GM23338 (cell line): Measurements from ENCODE around the gene CENPP. TPM values are rescaled to one million over a fixed set of nuclear protein-coding genes. Genes with fewer than 3 reads are reported as not detected.

Source experiments
- ATAC-seq: fragments of 200-7000 bp; cut with Tn5 transposase; 3 replicates; pipeline ENCODE4 v1.9.1; 2020
- DNase-seq: peaks from one replicate; pipeline ENCODE4 v3.0.0-alpha.2; 2015; ENCODE audit warnings: low spot score
- H2AFZ ChIP-seq: fragments of 200-600 bp; sonication (generic); 2 replicates; pipeline ENCODE4 v1.8.0; 2016; ENCODE audit warnings: antibody characterized with exemption, mild to moderate bottlenecking, moderate library complexity
- H3F3A ChIP-seq: fragments of 200-600 bp; sonication (generic); replicated peaks from 2 replicates; pipeline ENCODE4 v1.8.0; 2017; ENCODE audit warnings: antibody characterized with exemption, mixed run types, low read depth
- H3K27ac ChIP-seq: fragments of 200-600 bp; sonication (generic); 2 replicates; pipeline ENCODE4 v1.6.1; 2016; ENCODE audit warnings: low read depth
- H3K27me3 ChIP-seq: fragments of 200-600 bp; sonication (generic); 2 replicates; pipeline ENCODE4 v1.8.0; 2016; ENCODE audit warnings: mild to moderate bottlenecking, mixed run types, moderate library complexity; ENCODE audit not compliant: insufficient read depth
- H3K36me3 ChIP-seq: fragments of 200-600 bp; sonication (generic); 2 replicates; pipeline ENCODE4 v1.8.0; 2016; ENCODE audit warnings: mild to moderate bottlenecking; ENCODE audit not compliant: insufficient read depth
- H3K4me1 ChIP-seq: fragments of 200-600 bp; sonication (generic); 2 replicates; pipeline ENCODE4 v1.8.0; 2016; ENCODE audit warnings: mild to moderate bottlenecking, moderate library complexity; ENCODE audit not compliant: insufficient read depth
- H3K4me2 ChIP-seq: fragments of 200-600 bp; sonication (generic); 2 replicates; pipeline ENCODE4 v1.7.1; 2017; ENCODE audit warnings: mixed run types
- H3K4me3 ChIP-seq: fragments of 200-600 bp; sonication (generic); 2 replicates; pipeline ENCODE4 v1.6.1; 2016; ENCODE audit warnings: mixed run types
- H3K79me2 ChIP-seq: fragments of 200-600 bp; sonication (generic); replicated peaks from 2 replicates; pipeline ENCODE4 v1.8.0; 2017; ENCODE audit warnings: mild to moderate bottlenecking; ENCODE audit not compliant: insufficient read depth
- H3K9me2 ChIP-seq: fragments of 200-600 bp; sonication (generic); 2 replicates; pipeline ENCODE4 v1.8.0; 2017; ENCODE audit not compliant: insufficient read depth
- H4K20me1 ChIP-seq: fragments of 200-600 bp; sonication (generic); replicated peaks from 2 replicates; pipeline ENCODE4 v1.8.0; 2017; ENCODE audit warnings: mild to moderate bottlenecking; ENCODE audit not compliant: insufficient read depth
- H3K27ac Mint-ChIP-seq: 2 replicates; pipeline ENCODE4 v1.8.0; 2020; ENCODE audit warnings: inconsistent platforms, mild to moderate bottlenecking, moderate library complexity, mixed read lengths
- H3K27me3 Mint-ChIP-seq: 3 replicates; pipeline ENCODE4 v1.8.0; 2022; ENCODE audit warnings: low read depth, mild to moderate bottlenecking, moderate library complexity, mixed read lengths, inconsistent platforms; ENCODE audit not compliant: insufficient read depth, poor library complexity
- H3K36me3 Mint-ChIP-seq: 3 replicates; pipeline ENCODE4 v1.8.0; 2021; ENCODE audit warnings: low read depth, mild to moderate bottlenecking, inconsistent platforms, moderate library complexity, mixed read lengths
- H3K4me1 Mint-ChIP-seq: 3 replicates; pipeline ENCODE4 v1.8.0; 2020; ENCODE audit warnings: mild to moderate bottlenecking, inconsistent platforms, mixed read lengths
- H3K4me3 Mint-ChIP-seq: 3 replicates; pipeline ENCODE4 v1.8.0; 2021; ENCODE audit warnings: moderate library complexity, mild to moderate bottlenecking, inconsistent platforms, mixed read lengths
- H3K9me3 Mint-ChIP-seq: 3 replicates; pipeline ENCODE4 v1.8.0; 2020; ENCODE audit warnings: moderate library complexity, mild to moderate bottlenecking, inconsistent platforms, mixed read lengths
- CREB1 ChIP-seq: fragments of 250-450 bp; sonication (Bioruptor Pico); IDR thresholded peaks from 2 replicates; pipeline ENCODE4 v1.5.0; 2020; ENCODE audit warnings: low read depth, mild to moderate bottlenecking, moderate library complexity
- CTCF ChIP-seq, 2 experiments: fragments of 200-600 bp in 1 of 2; sonication (generic) in 1 of 2; conservative IDR thresholded peaks; 2 replicates each; pipeline versions ENCODE4 v1.5.1 to v1.6.1; 2016 to 2017; ENCODE audit warnings: antibody characterized with exemption in 2 of 2, low read depth in 2 of 2, mild to moderate bottlenecking in 2 of 2, moderate library complexity in 1 of 2
- EZH2 ChIP-seq: fragments of 200-600 bp; sonication (generic); IDR thresholded peaks from one replicate; pipeline ENCODE4 v1.8.0; 2017; ENCODE audit warnings: antibody characterized with exemption, mild to moderate bottlenecking, low read depth; ENCODE audit not compliant: unreplicated experiment
- EZH2phosphoT487 ChIP-seq: fragments of 200-600 bp; sonication (generic); IDR thresholded peaks from one replicate; pipeline ENCODE4 v1.8.1; 2018; ENCODE audit warnings: antibody characterized with exemption; ENCODE audit not compliant: unreplicated experiment
- JUNB ChIP-seq: IDR thresholded peaks from one replicate; pipeline ENCODE4 v1.6.1; 2016; ENCODE audit warnings: antibody characterized with exemption; ENCODE audit not compliant: unreplicated experiment
- POLR2AphosphoS5 ChIP-seq: IDR thresholded peaks from 2 replicates; pipeline ENCODE4 v1.6.1; 2016; ENCODE audit warnings: antibody characterized with exemption, low read depth
- REST ChIP-seq: IDR thresholded peaks from one replicate; pipeline ENCODE4 v1.6.1; 2018; ENCODE audit warnings: antibody characterized with exemption; ENCODE audit not compliant: unreplicated experiment
- STAT1 ChIP-seq: IDR thresholded peaks from one replicate; pipeline ENCODE4 v1.6.1; 2016; ENCODE audit warnings: antibody characterized with exemption; ENCODE audit not compliant: unreplicated experiment
- ZNF114 ChIP-seq: fragments of 250-450 bp; sonication (Bioruptor Pico); IDR thresholded peaks from 2 replicates; pipeline ENCODE4 v1.5.0; 2020; ENCODE audit warnings: mild to moderate bottlenecking, moderate library complexity
- ZNF331 ChIP-seq: fragments of 250-450 bp; sonication (Bioruptor Pico); IDR thresholded peaks from 2 replicates; pipeline ENCODE4 v1.5.0; 2020; ENCODE audit warnings: low read depth, mild to moderate bottlenecking, moderate library complexity
- ZNF462 ChIP-seq: fragments of 250-450 bp; sonication (Bioruptor Pico); IDR thresholded peaks from 2 replicates; pipeline ENCODE4 v1.5.0; 2020; ENCODE audit warnings: mild to moderate bottlenecking, moderate library complexity
- polyA plus RNA-seq: library from polyadenylated mRNA; unstranded; fragments of >200 nt; fragmentation: Nextera tagmentation; extraction: Ambion mirVana; gene quantifications from 2 replicates; pipeline ENCODE4 v1.2.1, GENCODE V29; 2016
- total RNA-seq: library from RNA; depleted of rRNA; stranded (reverse); fragments of >200 nt; shearing (Covaris generic); gene quantifications from 2 replicates; pipeline ENCODE4 v1.2.3, GENCODE V29; 2014

The CENPP gene
- total and polyA plus RNA-seq, 2 experiments from 2014 or later, result 11.0 to 12.6 TPM

GRCh38 chr9:92350740-92351133 is 25.0 kb downstream of the CENPP start:
- no peaks in the 10 kb centered on the region for H3K79me2 ChIP-seq
- H3K4me3 ChIP-seq, result no peak overlapping the region
- H3K4me2 ChIP-seq, result no peak overlapping the region
- no peaks in the 10 kb centered on the region for H3K4me1 ChIP-seq
- peaks cover 29% of the 10 kb centered on the region for H3K36me3 Mint-ChIP-seq
- no peak overlapping the region for H3K27ac ChIP-seq
- no peak overlapping the region for H3K27ac Mint-ChIP-seq
- no peaks in the 10 kb centered on the region for H4K20me1 ChIP-seq
- peaks cover 4% of the 10 kb centered on the region; the same call in 2 of the 3 replicates for H3K9me3 Mint-ChIP-seq
- no peaks in the 10 kb centered on the region for H3K27me3 Mint-ChIP-seq
- no peak overlapping the region for H2AFZ ChIP-seq
- ATAC-seq (no peak), DNase-seq (no peak)
- no peak overlapping the region for H3K4me3 Mint-ChIP-seq
- H3K9me2 ChIP-seq, result no peaks in the 10 kb centered on the region
- H3K27me3 ChIP-seq, result no peaks in the 10 kb centered on the region
- no peaks in the 10 kb centered on the region for H3K4me1 Mint-ChIP-seq
- H3K36me3 ChIP-seq, result no peaks in the 10 kb centered on the region
- TF ChIP-seq EZH2, result no peak
- TF ChIP-seq ZNF331 (CRISPR knock-in tag), result no peak
- no peak for TF ChIP-seq ZNF462 (CRISPR knock-in tag)
- TF ChIP-seq POLR2AphosphoS5, result no peak
- TF ChIP-seq CTCF (conservative IDR thresholded peaks at IDR 0.05; ENCODE audit: low read depth in 2 of 2), result no peak
- no peak for TF ChIP-seq CREB1 (CRISPR knock-in tag)
- no peak for TF ChIP-seq JUNB
- no peak for TF ChIP-seq REST
- no peak for TF ChIP-seq STAT1
- no peak for TF ChIP-seq EZH2phosphoT487
- TF ChIP-seq ZNF114 (CRISPR knock-in tag), result no peak
- H3F3A ChIP-seq, result no peaks in the 10 kb centered on the region
